GM12891 (cell line): ENCODE results near the gene AMELX. TPM values are rescaled to one million over a fixed set of nuclear protein-coding genes. Genes with fewer than 3 reads are reported as not detected.
A peak's percentile ranks its signal among the peaks of the same experiment; 100 is the strongest.

Experiments used
- DNase-seq: peaks from one replicate; pipeline ENCODE4 v3.0.0; 2011; ENCODE audit warnings: low spot score; ENCODE audit not compliant: insufficient read length
- FAIRE-seq: peaks from 2 replicates; lab custom pipeline; 2011; peaks lifted over from hg19 to GRCh38; lab: Jason Lieb, UNC
- PAX5 ChIP-seq: IDR thresholded peaks from 2 replicates; pipeline ENCODE4 v1.6.1; 2011; ENCODE audit warnings: low read length, moderate library complexity, mild to moderate bottlenecking; ENCODE audit not compliant: insufficient read depth, severe bottlenecking
- POLR2A ChIP-seq: IDR thresholded peaks from 2 replicates; pipeline ENCODE4 v1.6.1; 2011; ENCODE audit warnings: low read depth, low read length, control low read depth
- POLR2AphosphoS5 ChIP-seq: IDR thresholded peaks from 2 replicates; pipeline ENCODE4 v1.6.1; 2011; ENCODE audit warnings: low read depth, low read length, control low read depth
- POU2F2 ChIP-seq: IDR thresholded peaks from 2 replicates; pipeline ENCODE4 v1.6.1; 2011; ENCODE audit warnings: low read depth, mild to moderate bottlenecking, control low read depth, low read length, moderate library complexity
- SPI1 ChIP-seq: IDR thresholded peaks from 2 replicates; pipeline ENCODE4 v1.6.1; 2011; ENCODE audit warnings: low read depth, low read length, control low read depth
- TAF1 ChIP-seq: IDR thresholded peaks from 2 replicates; pipeline ENCODE4 v1.6.1; 2011; ENCODE audit warnings: low read depth, low read length, control low read depth
- polyA plus RNA-seq: library from polyadenylated mRNA; unstranded; fragments of >200 nt; gene quantifications from one replicate; pipeline ENCODE4 v1.2.1, GENCODE V29; 2012; ENCODE audit warnings: low read depth, missing spikeins, inconsistent platforms; ENCODE audit not compliant: missing spikeins

AMELX gene
- polyA plus RNA-seq, result not detected

- TF ChIP-seq SPI1 (no peak), POU2F2 (no peak), PAX5 (no peak), POLR2AphosphoS5 (no peak), TAF1 (no peak)
- FAIRE-seq, result no peak
Measured at GRCh38 chrX:11293113-11293512, at the start of gene AMELX. Gene AMELX (plus strand): TSS chrX:11293413. CDS start chrX:11294789, 1,376 bp downstream.

GRCh38 chrX:11244636-11245035, 48.6 kb upstream of the AMELX start:
- FAIRE-seq (no peak), DNase-seq (no peak)

More at GRCh38 chrX:11293113-11293512, at the start of gene AMELX:
- no peak for DNase-seq

GRCh38 chrX:11254417-11255109, 38.6 kb upstream of the AMELX start:
- FAIRE-seq (no peak), DNase-seq (no peak)
- TF ChIP-seq POLR2A (no peak), POU2F2 (no peak), PAX5 (no peak)

More at GRCh38 chrX:11244636-11245035, 48.6 kb upstream of the AMELX start:
- TF ChIP-seq POU2F2, result no peak
- TF ChIP-seq POLR2A, result no peak
- TF ChIP-seq TAF1, result no peak
- TF ChIP-seq POLR2AphosphoS5, result no peak
- TF ChIP-seq PAX5, result no peak
- no peak for TF ChIP-seq SPI1

- FAIRE-seq (no peak), DNase-seq (no peak)
- TF ChIP-seq POLR2A (no peak), POLR2AphosphoS5 (no peak), TAF1 (no peak), POU2F2 (no peak), SPI1 (no peak), PAX5 (no peak)
Measured at GRCh38 chrX:11257290-11257689, 35.9 kb upstream of the AMELX start.

GRCh38 chrX:11257711-11258110, 35.5 kb upstream of the AMELX start:
- DNase-seq (no peak), FAIRE-seq (no peak)
- no peak for TF ChIP-seq POU2F2
- no peak for TF ChIP-seq PAX5
- TF ChIP-seq POLR2AphosphoS5, result no peak
- TF ChIP-seq SPI1, result no peak
- TF ChIP-seq POLR2A, result no peak
- no peak for TF ChIP-seq TAF1

- no peak for TF ChIP-seq SPI1
- TF ChIP-seq POU2F2, result no peak
- no peak for TF ChIP-seq PAX5
- peak; percentile 31 for FAIRE-seq
- DNase-seq, result no peak
Measured at GRCh38 chrX:11259437-11259836, 33.8 kb upstream of the AMELX start.

GRCh38 chrX:11261260-11261659, 32.0 kb upstream of the AMELX start:
- FAIRE-seq (no peak), DNase-seq (no peak)
- TF ChIP-seq PAX5, result no peak
- no peak for TF ChIP-seq TAF1
- TF ChIP-seq SPI1, result no peak
- no peak for TF ChIP-seq POLR2AphosphoS5
- no peak for TF ChIP-seq POLR2A
- TF ChIP-seq POU2F2, result no peak

GRCh38 chrX:11264925-11265324, 28.3 kb upstream of the AMELX start:
- TF ChIP-seq POLR2A, result no peak
- no peak for TF ChIP-seq POLR2AphosphoS5
- TF ChIP-seq PAX5, result no peak
- TF ChIP-seq SPI1, result no peak
- no peak for TF ChIP-seq POU2F2
- no peak for TF ChIP-seq TAF1
- DNase-seq (no peak), FAIRE-seq (no peak)

GRCh38 chrX:11265352-11265751, 27.9 kb upstream of the AMELX start:
- FAIRE-seq (no peak), DNase-seq (no peak)
- TF ChIP-seq POU2F2 (no peak), TAF1 (no peak), SPI1 (no peak), POLR2AphosphoS5 (no peak), POLR2A (no peak), PAX5 (no peak)
